Neural progenitor cell (in vitro differentiated cells): ENCODE results near the gene RAB31. TPM values are rescaled to one million over a fixed set of nuclear protein-coding genes. Genes with fewer than 3 reads are reported as not detected.
"Not testable (repeated sequence)": the region's sequence is repeated elsewhere in the genome, so short reads cannot be mapped to it uniquely, and the experiment has no call there.

Experiments
- DNase-seq: peaks from one replicate; pipeline ENCODE4 v3.0.0-alpha.2; 2016; ENCODE audit warnings: low spot score
- H2AFZ ChIP-seq: fragments of 200-600 bp; sonication (generic); replicated peaks from 2 replicates; pipeline ENCODE4 v1.6.1; 2016; ENCODE audit warnings: antibody characterized with exemption
- H3F3A ChIP-seq: fragments of 200-600 bp; sonication (generic); 2 replicates; pipeline ENCODE4 v1.6.1; 2016; ENCODE audit warnings: antibody characterized with exemption, low read depth
- H3K27ac ChIP-seq: fragments of 200-600 bp; sonication (generic); 2 replicates; pipeline ENCODE4 v1.5.1; 2016; ENCODE audit warnings: mild to moderate bottlenecking
- H3K27me3 ChIP-seq: fragments of 200-600 bp; sonication (generic); 2 replicates; pipeline ENCODE4 v1.6.1; 2016; ENCODE audit warnings: mild to moderate bottlenecking, moderate library complexity
- H3K36me3 ChIP-seq: fragments of 200-600 bp; sonication (generic); 2 replicates; pipeline ENCODE4 v1.5.1; 2016
- H3K4me1 ChIP-seq: fragments of 200-600 bp; sonication (generic); 2 replicates; pipeline ENCODE4 v1.6.1; 2016; ENCODE audit warnings: mixed run types
- H3K4me2 ChIP-seq: fragments of 200-600 bp; sonication (generic); 2 replicates; pipeline ENCODE4 v1.6.1; 2016
- H3K4me3 ChIP-seq: fragments of 200-600 bp; sonication (generic); 2 replicates; pipeline ENCODE4 v1.5.1; 2016
- H3K79me2 ChIP-seq: fragments of 200-600 bp; sonication (generic); 2 replicates; pipeline ENCODE4 v1.6.1; 2016; ENCODE audit warnings: low read depth
- H3K9ac ChIP-seq: fragments of 200-600 bp; sonication (generic); 2 replicates; pipeline ENCODE4 v1.6.1; 2016
- H3K9me3 ChIP-seq: fragments of 200-600 bp; sonication (generic); 2 replicates; pipeline ENCODE4 v1.5.1; 2016; ENCODE audit warnings: low read depth
- H4K20me1 ChIP-seq: fragments of 200-600 bp; sonication (generic); 2 replicates; pipeline ENCODE4 v1.6.1; 2016; ENCODE audit warnings: low read depth
- H3K27ac Mint-ChIP-seq: 3 replicates; pipeline ENCODE4 v1.8.0; 2021; ENCODE audit warnings: mixed read lengths
- H3K27me3 Mint-ChIP-seq: 2 replicates; pipeline ENCODE4 v1.8.0; 2022; ENCODE audit warnings: low read depth, mild to moderate bottlenecking, inconsistent platforms, moderate library complexity, mixed read lengths; ENCODE audit not compliant: insufficient read depth
- H3K36me3 Mint-ChIP-seq: 3 replicates; pipeline ENCODE4 v1.8.0; 2021; ENCODE audit warnings: mixed read lengths
- H3K4me1 Mint-ChIP-seq: 3 replicates; pipeline ENCODE4 v1.8.0; 2021; ENCODE audit warnings: mixed read lengths
- H3K4me3 Mint-ChIP-seq: 3 replicates; pipeline ENCODE4 v1.8.0; 2021; ENCODE audit warnings: mild to moderate bottlenecking, moderate library complexity, mixed read lengths
- H3K9me3 Mint-ChIP-seq: 3 replicates; pipeline ENCODE4 v1.8.0; 2020; ENCODE audit warnings: mixed read lengths
- EZH2 ChIP-seq: fragments of 200-600 bp; sonication (generic); IDR thresholded peaks from 2 replicates; pipeline ENCODE4 v1.6.1; 2017; ENCODE audit warnings: antibody characterized with exemption, mild to moderate bottlenecking, moderate library complexity
- EZH2phosphoT487 ChIP-seq: fragments of 200-600 bp; sonication (generic); IDR thresholded peaks from 2 replicates; pipeline ENCODE4 v1.6.1; 2017; ENCODE audit warnings: antibody characterized with exemption
- total RNA-seq: library from RNA; depleted of rRNA; stranded (reverse); fragments of >200 nt; gene quantifications from 2 replicates; pipeline ENCODE4 v1.2.3, GENCODE V29; 2015; ENCODE audit warnings: low replicate concordance
- TF ChIP-seq, protein P1 (sequence below): fragments of 200-600 bp; sonication (generic); IDR thresholded peaks from 2 replicates; pipeline ENCODE4 v1.5.1; 2017; ENCODE audit warnings: antibody characterized with exemption, mild to moderate bottlenecking

Gene RAB31
- total RNA-seq, 1 donor from 2014 or later, result 5.0 TPM

DNA sequence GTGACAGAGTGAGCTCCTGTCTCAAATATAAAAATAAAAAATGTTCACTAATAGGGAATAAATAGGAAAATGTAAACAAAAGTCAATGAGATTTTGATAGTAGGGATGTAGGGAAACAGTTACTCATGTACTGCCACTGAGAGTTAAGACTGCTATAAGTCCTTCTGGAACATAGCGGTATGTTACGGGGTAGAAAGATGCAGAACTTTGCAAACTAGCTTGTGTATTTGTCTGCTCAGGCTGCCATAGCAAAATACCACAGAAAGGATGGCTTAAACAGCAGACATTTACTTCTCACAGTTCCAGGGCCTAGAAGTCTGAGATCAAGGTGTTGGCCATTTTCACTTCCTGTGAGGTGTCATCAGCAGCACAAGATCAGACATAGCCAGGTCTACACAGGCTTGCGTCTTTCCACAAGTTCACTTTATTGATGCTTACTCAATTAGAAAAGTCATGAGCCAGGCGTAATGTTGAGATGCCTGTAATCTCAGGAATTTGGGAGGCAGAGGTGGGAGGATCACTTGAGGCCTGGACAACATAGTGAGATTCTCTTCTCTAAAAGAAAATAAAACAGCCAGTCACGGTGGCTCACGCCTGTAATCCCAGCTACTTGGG is 186.5 kb downstream of the RAB31 start:
- no peak overlapping the region for H3K27ac ChIP-seq
- peaks cover 2% of the 10 kb centered on the region for H3K27me3 Mint-ChIP-seq
- DNase-seq, result no peak
- no peak overlapping the region for H2AFZ ChIP-seq
- no peaks in the 10 kb centered on the region for H3K36me3 Mint-ChIP-seq
- H3K27ac Mint-ChIP-seq, result peak overlapping the region; percentile 25
- H3K79me2 ChIP-seq, result no peaks in the 10 kb centered on the region
- no peak overlapping the region for H3K9ac ChIP-seq
- no peaks in the 10 kb centered on the region for H3K4me1 Mint-ChIP-seq
- H3K36me3 ChIP-seq, result no peaks in the 10 kb centered on the region
- H3K4me3 ChIP-seq, result no peak overlapping the region
- no peak overlapping the region for H3K4me3 Mint-ChIP-seq
- TF ChIP-seq EZH2phosphoT487 (no peak), EZH2 (no peak)
- TF ChIP-seq, protein P1, sequence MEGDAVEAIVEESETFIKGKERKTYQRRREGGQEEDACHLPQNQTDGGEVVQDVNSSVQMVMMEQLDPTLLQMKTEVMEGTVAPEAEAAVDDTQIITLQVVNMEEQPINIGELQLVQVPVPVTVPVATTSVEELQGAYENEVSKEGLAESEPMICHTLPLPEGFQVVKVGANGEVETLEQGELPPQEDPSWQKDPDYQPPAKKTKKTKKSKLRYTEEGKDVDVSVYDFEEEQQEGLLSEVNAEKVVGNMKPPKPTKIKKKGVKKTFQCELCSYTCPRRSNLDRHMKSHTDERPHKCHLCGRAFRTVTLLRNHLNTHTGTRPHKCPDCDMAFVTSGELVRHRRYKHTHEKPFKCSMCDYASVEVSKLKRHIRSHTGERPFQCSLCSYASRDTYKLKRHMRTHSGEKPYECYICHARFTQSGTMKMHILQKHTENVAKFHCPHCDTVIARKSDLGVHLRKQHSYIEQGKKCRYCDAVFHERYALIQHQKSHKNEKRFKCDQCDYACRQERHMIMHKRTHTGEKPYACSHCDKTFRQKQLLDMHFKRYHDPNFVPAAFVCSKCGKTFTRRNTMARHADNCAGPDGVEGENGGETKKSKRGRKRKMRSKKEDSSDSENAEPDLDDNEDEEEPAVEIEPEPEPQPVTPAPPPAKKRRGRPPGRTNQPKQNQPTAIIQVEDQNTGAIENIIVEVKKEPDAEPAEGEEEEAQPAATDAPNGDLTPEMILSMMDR, result no peak
- no peaks in the 10 kb centered on the region for H3F3A ChIP-seq
- no peaks in the 10 kb centered on the region for H4K20me1 ChIP-seq
- no peak overlapping the region for H3K4me2 ChIP-seq
- H3K9me3 Mint-ChIP-seq, result no peaks in the 10 kb centered on the region
- H3K9me3 ChIP-seq, result no peaks in the 10 kb centered on the region
- H3K4me1 ChIP-seq, result no peaks in the 10 kb centered on the region
- no peaks in the 10 kb centered on the region for H3K27me3 ChIP-seq

DNA sequence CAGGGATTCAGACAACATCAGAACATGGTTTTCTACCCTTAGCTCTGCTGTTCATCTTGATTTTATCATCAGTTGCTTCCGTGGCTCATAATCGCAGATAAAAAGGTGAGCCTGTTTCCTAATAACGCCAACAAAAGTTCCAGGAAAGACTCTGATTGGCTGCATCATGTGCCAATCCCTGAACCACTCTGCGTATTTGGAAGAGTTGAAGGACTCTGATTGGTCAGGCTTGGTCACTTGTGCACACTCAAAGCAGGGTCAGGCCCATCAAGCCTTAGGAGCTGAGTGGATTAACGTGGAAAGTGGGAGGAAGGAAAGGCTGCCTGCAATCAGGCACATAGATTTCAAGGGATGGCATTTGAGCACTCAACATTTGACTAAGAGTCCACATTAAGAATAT is 189.0 kb downstream of the RAB31 start:
- H4K20me1 ChIP-seq, result no peaks in the 10 kb centered on the region
- no peak overlapping the region for H2AFZ ChIP-seq
- H3K79me2 ChIP-seq, result no peaks in the 10 kb centered on the region
- no peak overlapping the region for H3K4me2 ChIP-seq
- no peak overlapping the region for H3K4me3 Mint-ChIP-seq
- H3F3A ChIP-seq, result no peaks in the 10 kb centered on the region
- H3K27me3 Mint-ChIP-seq, result peaks cover 2% of the 10 kb centered on the region
- no peaks in the 10 kb centered on the region for H3K27me3 ChIP-seq
- TF ChIP-seq EZH2phosphoT487, result no peak
- TF ChIP-seq, protein P1, result no peak
- no peak for TF ChIP-seq EZH2
- H3K9ac ChIP-seq, result no peak overlapping the region
- H3K36me3 Mint-ChIP-seq, result no peaks in the 10 kb centered on the region
- no peaks in the 10 kb centered on the region for H3K4me1 Mint-ChIP-seq
- H3K4me1 ChIP-seq, result no peaks in the 10 kb centered on the region
- no peak overlapping the region for H3K4me3 ChIP-seq
- H3K36me3 ChIP-seq, result no peaks in the 10 kb centered on the region
- no peak overlapping the region for H3K27ac ChIP-seq
- DNase-seq, result no peak
- H3K9me3 Mint-ChIP-seq, result no peaks in the 10 kb centered on the region
- H3K9me3 ChIP-seq, result no peaks in the 10 kb centered on the region
- H3K27ac Mint-ChIP-seq, result no peak overlapping the region

DNA sequence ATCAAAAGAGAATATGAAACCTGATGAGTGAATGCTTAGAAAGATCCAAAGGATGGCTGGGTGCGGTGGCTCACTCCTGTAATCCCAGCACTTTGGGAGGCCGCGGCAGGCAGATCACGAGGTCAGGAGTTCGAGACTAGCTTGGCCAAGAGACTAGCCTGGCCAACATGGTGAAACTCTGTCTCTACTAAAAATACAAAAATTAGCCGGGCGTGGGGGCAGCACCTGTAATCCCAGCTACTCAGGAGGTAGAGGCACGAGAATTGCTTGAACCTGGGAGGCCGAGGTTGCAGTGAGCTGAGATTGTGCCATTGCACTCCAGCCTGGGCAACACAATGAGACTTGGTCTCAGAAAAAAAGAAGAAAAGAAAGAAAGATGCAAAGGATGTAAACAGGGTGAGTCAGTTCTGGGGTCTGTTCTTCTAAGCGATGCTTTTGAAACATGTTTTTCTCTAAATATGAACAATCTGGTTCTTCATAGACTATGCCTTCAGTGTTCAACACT is 189.7 kb downstream of the RAB31 start:
- H3K4me1 Mint-ChIP-seq, H3K9me3 Mint-ChIP-seq, H3K36me3 ChIP-seq, H3K9ac ChIP-seq, H3K27ac Mint-ChIP-seq, H3K27me3 Mint-ChIP-seq, H4K20me1 ChIP-seq, H3K4me2 ChIP-seq, DNase-seq, H3K27ac ChIP-seq, H2AFZ ChIP-seq, H3K4me1 ChIP-seq, H3K4me3 Mint-ChIP-seq, H3K79me2 ChIP-seq, H3K4me3 ChIP-seq, H3F3A ChIP-seq, H3K27me3 ChIP-seq, H3K36me3 Mint-ChIP-seq, H3K9me3 ChIP-seq: not testable (repeated sequence)

DNA sequence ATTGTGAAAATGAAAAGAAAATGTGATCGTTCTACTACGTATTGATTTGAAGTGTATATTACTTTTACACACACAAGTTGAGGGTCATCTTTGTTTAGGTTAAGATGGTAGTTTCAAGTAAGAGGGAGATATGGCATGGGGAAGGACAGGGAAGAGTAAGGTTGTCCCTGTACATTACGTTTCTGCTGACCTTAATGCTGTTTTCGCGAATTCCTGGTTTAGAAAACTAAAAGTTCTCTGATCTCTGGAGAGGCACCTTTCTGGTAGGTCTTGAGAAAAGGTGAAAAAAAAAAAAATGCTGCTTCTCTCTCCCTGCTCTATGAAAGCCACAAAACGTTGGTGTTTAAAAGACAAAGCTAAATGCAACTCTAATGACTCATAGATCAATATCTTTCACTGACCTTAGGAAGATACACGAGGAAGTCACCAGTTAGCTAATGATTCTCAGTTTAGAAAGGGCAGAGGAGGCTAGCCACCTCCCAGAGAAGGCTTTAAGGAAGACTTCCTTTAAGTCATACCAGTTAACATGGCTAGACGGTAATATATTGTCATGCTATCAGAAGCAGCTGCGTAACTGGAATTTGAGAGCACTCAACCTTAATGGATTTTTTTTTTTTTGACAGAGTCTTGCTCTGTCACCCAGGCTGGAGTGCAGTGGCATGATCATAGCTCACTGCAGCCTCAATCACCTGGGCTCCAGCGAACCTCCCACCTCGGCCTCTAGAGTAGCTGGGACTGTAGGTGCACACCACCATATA is 190.9 kb downstream of the RAB31 start:
- Mint-ChIP-seq H3K36me3 (no peaks in the 10 kb centered on the region), H3K27me3 (peaks cover 5% of the 10 kb centered on the region), H3K4me3 (no peak overlapping the region), H3K4me1 (no peaks in the 10 kb centered on the region), H3K27ac (no peak overlapping the region), H3K9me3 (peaks cover 2% of the 10 kb centered on the region)
- no peak for TF ChIP-seq EZH2
- TF ChIP-seq EZH2phosphoT487, result no peak
- TF ChIP-seq, protein P1, result no peak
- Histone ChIP-seq H4K20me1 (no peaks in the 10 kb centered on the region), H3K36me3 (no peaks in the 10 kb centered on the region), H3K9me3 (no peaks in the 10 kb centered on the region), H3K9ac (no peak overlapping the region), H3K4me1 (no peaks in the 10 kb centered on the region), H3K27me3 (no peaks in the 10 kb centered on the region), H2AFZ (no peak overlapping the region), H3K4me3 (no peak overlapping the region), H3F3A (no peaks in the 10 kb centered on the region), H3K27ac (no peak overlapping the region), H3K79me2 (no peaks in the 10 kb centered on the region), H3K4me2 (no peak overlapping the region)
- DNase-seq, result no peak

DNA sequence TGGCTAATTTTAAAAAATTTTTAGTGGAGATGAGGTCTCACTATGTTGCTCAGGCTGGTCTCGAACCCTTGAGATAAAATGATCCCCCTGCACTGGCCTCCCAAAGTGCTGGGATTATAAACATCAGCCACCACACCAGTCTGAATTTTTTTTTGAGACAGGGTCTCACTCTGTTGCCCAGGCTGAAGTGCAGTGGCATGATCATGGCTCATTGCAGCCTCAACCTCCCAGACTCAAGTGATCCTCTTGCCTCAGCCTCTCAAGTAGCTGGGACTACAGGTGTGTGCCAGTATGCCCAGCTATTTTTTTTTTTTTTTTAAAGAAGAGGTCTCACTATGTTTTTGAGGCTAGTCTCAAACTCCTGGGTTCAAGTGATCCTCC is 191.4 kb downstream of the RAB31 start:
- not testable (repeated sequence) for DNase-seq, H3F3A ChIP-seq, H2AFZ ChIP-seq, H3K9me3 ChIP-seq, H3K27me3 ChIP-seq, H3K36me3 ChIP-seq, H3K4me1 Mint-ChIP-seq, H3K27ac ChIP-seq, H3K4me1 ChIP-seq, H3K27me3 Mint-ChIP-seq, H4K20me1 ChIP-seq, H3K36me3 Mint-ChIP-seq, H3K79me2 ChIP-seq, H3K4me3 ChIP-seq, H3K4me3 Mint-ChIP-seq, H3K9ac ChIP-seq, H3K4me2 ChIP-seq, H3K9me3 Mint-ChIP-seq, H3K27ac Mint-ChIP-seq
